Left ventricle myocardium inferior (tissue), 1 donor: Measurements from ENCODE around the gene TMEM126B. TPM values are rescaled to one million over a fixed set of nuclear protein-coding genes. Genes with fewer than 3 reads are reported as not detected.

Experiments used
- DNase-seq: peaks from one replicate; pipeline ENCODE4 v3.0.0-alpha.2; 2020
- H3K27ac ChIP-seq: fragments of 200-600 bp; replicated peaks from 2 replicates; pipeline ENCODE4 v1.8.0; 2021
- H3K27me3 ChIP-seq: fragments of 200-600 bp; 2 replicates; pipeline ENCODE4 v1.8.0; 2021; ENCODE audit warnings: low read depth
- H3K36me3 ChIP-seq: fragments of 200-600 bp; 2 replicates; pipeline ENCODE4 v1.8.0; 2021
- H3K4me1 ChIP-seq: fragments of 200-600 bp; 2 replicates; pipeline ENCODE4 v1.8.0; 2021
- H3K4me3 ChIP-seq: fragments of 200-600 bp; 2 replicates; pipeline ENCODE4 v1.8.0; 2021; ENCODE audit warnings: mild to moderate bottlenecking, moderate library complexity
- H3K9me3 ChIP-seq: fragments of 200-600 bp; replicated peaks from 2 replicates; pipeline ENCODE4 v1.8.0; 2021
- CTCF ChIP-seq: fragments of 200-600 bp; IDR thresholded peaks from 2 replicates; pipeline ENCODE4 v1.8.0; 2021; ENCODE audit warnings: antibody characterized with exemption, mild to moderate bottlenecking, borderline replicate concordance
- intact Hi-C: fragments of 100-400 bp; cut with micrococcal nuclease; formaldehyde crosslinking; loops from one replicate; pipeline ENCODE4 v1.11.0; 2022
- total RNA-seq: library from RNA; stranded (reverse); fragmentation: NEBNext Ultra II Directional; extraction: Animal tissue kit (Norgen Biotek cat#: 25700); gene quantifications from one replicate; pipeline ENCODE4 v1.2.1, GENCODE V29; 2021
- donor health status: DM: no; HTN: yes; CAD: no; lungs with severe emphysema.

Gene TMEM126B
- total RNA-seq, 1 donor from 2014 or later = 55.4 TPM

GRCh38 chr11:85663080-85663752, 34.8 kb downstream of the TMEM126B start:
- no peaks in the 10 kb centered on the region for H3K9me3 ChIP-seq
- intact Hi-C loops = no loop called here
- no peak for DNase-seq
- TF ChIP-seq CTCF = no peak
- H3K27ac ChIP-seq = peak overlapping the region; percentile 95
- H3K4me1 ChIP-seq = peaks cover 71% of the 10 kb centered on the region
- peaks cover 19% of the 10 kb centered on the region for H3K36me3 ChIP-seq
- H3K4me3 ChIP-seq = peak overlapping the region; percentile 88
- no peaks in the 10 kb centered on the region for H3K27me3 ChIP-seq

GRCh38 chr11:85663753-85664614, 35.6 kb downstream of the TMEM126B start:
- Histone ChIP-seq H3K4me3 (peak overlapping the region; percentile 88), H3K9me3 (no peaks in the 10 kb centered on the region), H3K36me3 (peaks cover 15% of the 10 kb centered on the region), H3K27ac (peak overlapping the region; percentile 95), H3K27me3 (no peaks in the 10 kb centered on the region), H3K4me1 (peaks cover 63% of the 10 kb centered on the region)
- intact Hi-C loops = no loop called here
- TF ChIP-seq CTCF = peak; percentile 72
- DNase-seq = peak; percentile 83

GRCh38 chr11:85664615-85665481, 36.5 kb downstream of the TMEM126B start, which contains the start of gene CREBZF:
Gene CREBZF, minus strand, starts transcription at chr11:85665129. Its CDS starts 254 bp downstream, at chr11:85664875.
- TF ChIP-seq CTCF = no peak
- H3K27ac ChIP-seq = peak within 1 kb of the TSS; percentile 95
- intact Hi-C loops = no loop called here
- peak; percentile 94 for DNase-seq
- peaks cover 54% of the 10 kb centered on the region for H3K4me1 ChIP-seq
- no peaks in the 10 kb centered on the region for H3K9me3 ChIP-seq
- no peaks in the 10 kb centered on the region for H3K27me3 ChIP-seq
- H3K4me3 ChIP-seq = peak within 1 kb of the TSS; percentile 88
- H3K36me3 ChIP-seq = peaks cover 7% of the 10 kb centered on the region

- intact Hi-C loops = no loop called here
- peak overlapping the region; percentile 95 for H3K27ac ChIP-seq
- peaks cover 45% of the 10 kb centered on the region for H3K4me1 ChIP-seq
- DNase-seq = no peak
- H3K4me3 ChIP-seq = peak overlapping the region; percentile 88
- no peaks in the 10 kb centered on the region for H3K27me3 ChIP-seq
- TF ChIP-seq CTCF = no peak
- no peaks in the 10 kb centered on the region for H3K36me3 ChIP-seq
- no peaks in the 10 kb centered on the region for H3K9me3 ChIP-seq
Measured at GRCh38 chr11:85665733-85666132, 37.3 kb downstream of the TMEM126B start.

- peaks cover 36% of the 10 kb centered on the region for H3K4me1 ChIP-seq
- DNase-seq = no peak
- H3K27me3 ChIP-seq = no peaks in the 10 kb centered on the region
- intact Hi-C loops = no loop called here
- TF ChIP-seq CTCF = no peak
- no peak overlapping the region for H3K4me3 ChIP-seq
- H3K27ac ChIP-seq = no peak overlapping the region
- no peaks in the 10 kb centered on the region for H3K9me3 ChIP-seq
- no peaks in the 10 kb centered on the region for H3K36me3 ChIP-seq
Measured at GRCh38 chr11:85666687-85667086, 38.3 kb downstream of the TMEM126B start.
